H1 (cell line): ENCODE results near the gene MSTO1.
"Not testable (repeated sequence)": the region's sequence is repeated elsewhere in the genome, so short reads cannot be mapped to it uniquely, and the experiment has no call there.

ENCODE experiments used
- BRCA1 ChIP-seq: IDR thresholded peaks from 2 replicates; pipeline ENCODE4 v1.6.1; 2012; ENCODE audit warnings: low read depth, low read length, improper control_type of control experiment
- CHD2 ChIP-seq: IDR thresholded peaks from 2 replicates; pipeline ENCODE4 v1.6.1; 2012; ENCODE audit warnings: low read length, improper control_type of control experiment
- CTCF ChIP-seq, 3 experiments: IDR thresholded peaks; 1 replicate in 2 of 3; 2 replicates in 1 of 3; pipeline versions ENCODE4 v1.5.1 to v1.6.1; 2011; ENCODE audit warnings: low read length in 3 of 3, mild to moderate bottlenecking in 3 of 3, inconsistent platforms in 2 of 3, low read depth in 1 of 3, moderate library complexity in 1 of 3; ENCODE audit not compliant: insufficient read depth in 1 of 3; ENCODE audit errors: control extremely low read depth in 1 of 3
- EZH2 ChIP-seq: fragments of 200-600 bp; sonication (generic); IDR thresholded peaks from 2 replicates; pipeline ENCODE4 v1.7.1; 2012; ENCODE audit warnings: low read depth, mild to moderate bottlenecking, moderate library complexity, low read length, inconsistent platforms; ENCODE audit not compliant: severe bottlenecking
- HDAC2 ChIP-seq, 2 experiments: fragments of 300-600 bp in 1 of 2; sonication (generic) in 1 of 2; IDR thresholded peaks; 2 replicates each; pipeline ENCODE4 v1.6.1; 2011 to 2012; ENCODE audit warnings: low read depth in 2 of 2, low read length in 2 of 2, mild to moderate bottlenecking in 2 of 2, moderate library complexity in 2 of 2, borderline replicate concordance in 1 of 2, inconsistent platforms in 1 of 2
- KDM1A ChIP-seq: fragments of 200-600, 300-600 bp; sonication (generic); IDR thresholded peaks from 2 replicates; pipeline ENCODE4 v1.7.1; 2016; ENCODE audit warnings: mild to moderate bottlenecking, low read length, borderline replicate concordance
- KDM5A ChIP-seq: fragments of 200-600 bp; IDR thresholded peaks from 2 replicates; pipeline ENCODE4 v1.7.1; 2012; ENCODE audit warnings: mild to moderate bottlenecking, low read length, inconsistent platforms, mixed read lengths
- NRF1 ChIP-seq: IDR thresholded peaks from 2 replicates; pipeline ENCODE4 v1.6.1; 2011; ENCODE audit warnings: mild to moderate bottlenecking, low read depth, low read length, improper control_type of control experiment
- POLR2A ChIP-seq, 2 experiments: IDR thresholded peaks; 1 replicate in 1 of 2; 2 replicates in 1 of 2; pipeline ENCODE4 v1.6.1; 2011; ENCODE audit warnings: low read depth in 2 of 2, low read length in 2 of 2, mild to moderate bottlenecking in 2 of 2; ENCODE audit errors: control extremely low read depth in 1 of 2
- YY1 ChIP-seq: IDR thresholded peaks from 2 replicates; pipeline ENCODE4 v1.6.1; 2011; ENCODE audit warnings: low read depth, mild to moderate bottlenecking, low read length

DNA sequence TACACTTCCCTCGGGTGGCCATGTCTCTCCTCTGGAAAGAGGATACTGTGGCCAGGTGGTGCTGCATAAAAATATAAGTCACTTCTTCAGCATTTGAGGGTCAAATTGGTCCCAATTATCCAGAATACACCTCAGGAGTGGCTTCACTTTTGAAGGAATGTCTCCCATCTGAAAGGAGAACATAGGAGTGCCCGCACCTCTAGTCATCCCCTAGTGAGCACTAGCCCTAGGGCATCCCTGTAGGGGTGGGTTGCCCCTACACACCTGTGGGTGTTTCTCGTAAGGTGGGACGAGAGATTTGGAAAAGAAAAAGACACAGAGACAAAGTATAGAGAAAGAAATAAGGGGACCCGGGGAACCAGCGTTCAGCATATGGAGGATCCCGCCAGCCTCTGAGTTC, 16.4 kb downstream of the MSTO1 start:
- not testable (repeated sequence) for TF ChIP-seq CTCF (IDR thresholded peaks at IDR 0.05; ENCODE audit: control extremely low read depth in 1 of 3, insufficient read depth in 1 of 3, low read depth in 1 of 3, low read length in 3 of 3); CHD2; EZH2; HDAC2 (IDR thresholded peaks at IDR 0.05; ENCODE audit: borderline replicate concordance in 1 of 2, low read depth in 2 of 2, low read length in 2 of 2); KDM5A; KDM1A; POLR2A (IDR thresholded peaks at IDR 0.05; ENCODE audit: control extremely low read depth in 1 of 2, low read depth in 2 of 2, low read length in 2 of 2); BRCA1; NRF1; YY1
